Colonic mucosa (tissue), 4 donors: ENCODE results near the gene MNT. TPM values are rescaled to one million over a fixed set of nuclear protein-coding genes. Genes with fewer than 3 reads are reported as not detected.

ENCODE experiments used
- DNase-seq: peaks from one replicate; pipeline ENCODE4 v3.0.0-alpha.2; 2020
- H3K27ac ChIP-seq: fragments of 200-600 bp; one replicate; pipeline ENCODE4 v1.8.0; 2021
- H3K27me3 ChIP-seq: fragments of 200-600 bp; one replicate; pipeline ENCODE4 v1.8.0; 2021
- H3K36me3 ChIP-seq: fragments of 200-600 bp; one replicate; pipeline ENCODE4 v1.8.0; 2021
- H3K4me1 ChIP-seq: fragments of 200-600 bp; one replicate; pipeline ENCODE4 v1.8.0; 2021; ENCODE audit warnings: mild to moderate bottlenecking
- H3K4me3 ChIP-seq: fragments of 200-600 bp; one replicate; pipeline ENCODE4 v1.8.0; 2021
- H3K9ac ChIP-seq, 2 donors: one replicate each; pipeline ENCODE4 v1.7.0; 2013; ENCODE audit warnings: control low read depth in 2 of 2, low read depth in 2 of 2, low read length in 2 of 2
- H3K9me3 ChIP-seq: fragments of 200-600 bp; one replicate; pipeline ENCODE4 v1.8.0; 2021
- intact Hi-C: fragments of 100-400 bp; cut with DNase I; formaldehyde crosslinking; loops from one replicate; pipeline ENCODE4 v1.14.1; 2022
- total RNA-seq, 2 donors: library from RNA; stranded (reverse); fragmentation: NEBNext Ultra II Directional in 1 of 2; extraction: Animal tissue kit (Norgen Biotek cat#: 25700) in 1 of 2; gene quantifications; one replicate each; pipeline ENCODE4 v1.2.1, GENCODE V29; 2021
- TF ChIP-seq, protein P1 (sequence below): fragments of 200-600 bp; IDR thresholded peaks from one replicate; pipeline ENCODE4 v1.8.0; 2022; ENCODE audit warnings: antibody characterized with exemption, mild to moderate bottlenecking
- donor health status: healthy.
- donor health status: DM: no; HTN: no; CAD: no.
- donor health status: DM: no; HTN: no; CAD: no.

Gene MNT
- total RNA-seq, 2 donors from 2014 or later = 20.7 to 29.3 TPM

DNA sequence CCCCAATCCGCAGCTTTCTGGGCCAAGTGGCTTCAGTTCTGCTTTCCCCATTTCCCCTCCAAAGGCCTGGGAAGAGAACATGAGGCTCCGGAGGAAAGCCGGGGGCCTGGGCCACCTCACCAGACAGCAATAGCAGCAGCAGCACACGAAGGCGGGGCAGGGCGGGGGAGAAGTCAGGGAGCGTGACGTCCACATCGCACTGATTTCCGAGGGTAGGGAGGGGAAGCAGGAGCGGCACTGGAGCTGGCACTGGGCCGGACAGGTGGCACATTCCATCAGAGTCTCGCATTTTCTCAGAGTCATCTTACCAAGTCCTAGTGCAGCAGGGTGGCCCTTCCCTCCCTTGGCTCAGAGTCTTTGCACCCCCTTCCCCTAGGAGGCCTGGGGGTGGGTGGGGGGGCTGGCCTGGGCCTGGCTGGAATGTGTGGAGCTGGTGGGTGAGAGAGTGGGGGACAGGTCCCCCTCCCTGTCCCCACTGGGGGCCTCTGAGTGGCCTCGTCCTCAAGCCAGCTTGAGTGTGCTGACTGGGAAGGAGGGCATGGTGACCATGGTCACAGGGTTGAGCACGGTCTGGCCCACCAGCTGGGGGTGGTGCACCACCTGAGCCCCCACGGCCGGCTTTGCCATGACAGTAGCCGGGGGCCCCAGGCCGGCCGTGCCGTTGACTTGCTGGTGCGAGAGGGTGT lies 14.3 kb downstream of the MNT start:
- Histone ChIP-seq H3K36me3 (peaks cover 8% of the 10 kb centered on the region), H3K9ac (peak overlapping the region in 1 of 2 donors; percentile 56), H3K4me3 (no peak overlapping the region), H3K27me3 (no peaks in the 10 kb centered on the region), H3K9me3 (no peaks in the 10 kb centered on the region), H3K4me1 (peaks cover 5% of the 10 kb centered on the region), H3K27ac (no peak overlapping the region)
- peak; percentile 84 for DNase-seq
- TF ChIP-seq, protein P1, sequence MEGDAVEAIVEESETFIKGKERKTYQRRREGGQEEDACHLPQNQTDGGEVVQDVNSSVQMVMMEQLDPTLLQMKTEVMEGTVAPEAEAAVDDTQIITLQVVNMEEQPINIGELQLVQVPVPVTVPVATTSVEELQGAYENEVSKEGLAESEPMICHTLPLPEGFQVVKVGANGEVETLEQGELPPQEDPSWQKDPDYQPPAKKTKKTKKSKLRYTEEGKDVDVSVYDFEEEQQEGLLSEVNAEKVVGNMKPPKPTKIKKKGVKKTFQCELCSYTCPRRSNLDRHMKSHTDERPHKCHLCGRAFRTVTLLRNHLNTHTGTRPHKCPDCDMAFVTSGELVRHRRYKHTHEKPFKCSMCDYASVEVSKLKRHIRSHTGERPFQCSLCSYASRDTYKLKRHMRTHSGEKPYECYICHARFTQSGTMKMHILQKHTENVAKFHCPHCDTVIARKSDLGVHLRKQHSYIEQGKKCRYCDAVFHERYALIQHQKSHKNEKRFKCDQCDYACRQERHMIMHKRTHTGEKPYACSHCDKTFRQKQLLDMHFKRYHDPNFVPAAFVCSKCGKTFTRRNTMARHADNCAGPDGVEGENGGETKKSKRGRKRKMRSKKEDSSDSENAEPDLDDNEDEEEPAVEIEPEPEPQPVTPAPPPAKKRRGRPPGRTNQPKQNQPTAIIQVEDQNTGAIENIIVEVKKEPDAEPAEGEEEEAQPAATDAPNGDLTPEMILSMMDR = no peak
- intact Hi-C loops = no loop called here

DNA sequence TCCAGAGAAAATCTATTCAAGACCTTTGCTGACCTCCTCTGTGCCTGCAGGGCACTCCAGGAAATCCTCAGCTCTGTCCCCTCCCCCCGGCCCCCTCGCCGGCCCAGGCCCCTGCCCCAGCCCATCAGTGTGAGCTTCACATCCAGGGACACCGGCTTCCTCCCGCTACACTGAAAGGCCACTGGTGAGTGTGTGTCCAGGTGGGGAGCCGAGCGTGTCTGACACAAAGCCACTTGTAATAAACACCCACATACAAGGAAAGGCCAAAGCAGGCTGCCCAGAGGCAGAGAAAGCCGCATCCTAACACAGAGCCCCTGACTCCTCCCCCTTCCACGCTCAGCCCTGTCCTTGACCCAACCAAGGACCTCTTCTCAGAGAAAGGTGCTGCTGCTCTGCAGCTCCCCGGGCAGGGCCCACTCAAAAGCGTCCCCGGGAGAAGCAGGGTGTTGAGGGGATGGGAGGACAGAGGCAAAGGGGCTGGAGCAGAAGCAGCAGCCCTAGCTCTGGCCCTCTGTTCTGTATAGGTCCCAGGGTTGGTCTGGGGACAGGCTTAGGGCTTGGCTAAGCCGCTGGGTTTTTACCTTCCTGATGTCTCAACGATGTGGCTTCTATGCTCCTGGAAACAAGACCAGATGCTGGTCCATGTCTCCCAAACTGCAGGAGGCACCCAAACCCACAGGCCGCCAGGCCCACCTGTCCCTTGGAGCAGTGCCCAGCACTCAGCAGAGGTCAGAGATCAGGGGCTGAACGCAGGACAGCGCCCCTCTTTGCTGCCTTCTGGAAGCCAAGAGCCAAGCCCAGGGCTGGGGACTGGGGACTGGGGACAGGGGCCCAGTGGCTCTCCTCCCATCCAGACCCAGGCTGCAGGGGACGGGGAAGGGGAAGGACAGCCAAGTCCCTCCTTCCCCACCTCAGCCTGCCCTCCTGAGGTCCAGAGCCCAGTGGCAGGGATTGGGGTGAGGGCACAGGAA lies 15.3 kb downstream of the MNT start:
- no peak overlapping the region for H3K4me3 ChIP-seq
- H3K36me3 ChIP-seq = peaks cover 8% of the 10 kb centered on the region
- intact Hi-C loops = no loop called here
- TF ChIP-seq, protein P1 = no peak
- H3K4me1 ChIP-seq = no peaks in the 10 kb centered on the region
- no peak for DNase-seq
- no peaks in the 10 kb centered on the region for H3K9me3 ChIP-seq
- peak overlapping the region; percentile 8 to 56 for H3K9ac ChIP-seq
- no peak overlapping the region for H3K27ac ChIP-seq
- no peaks in the 10 kb centered on the region for H3K27me3 ChIP-seq

DNA sequence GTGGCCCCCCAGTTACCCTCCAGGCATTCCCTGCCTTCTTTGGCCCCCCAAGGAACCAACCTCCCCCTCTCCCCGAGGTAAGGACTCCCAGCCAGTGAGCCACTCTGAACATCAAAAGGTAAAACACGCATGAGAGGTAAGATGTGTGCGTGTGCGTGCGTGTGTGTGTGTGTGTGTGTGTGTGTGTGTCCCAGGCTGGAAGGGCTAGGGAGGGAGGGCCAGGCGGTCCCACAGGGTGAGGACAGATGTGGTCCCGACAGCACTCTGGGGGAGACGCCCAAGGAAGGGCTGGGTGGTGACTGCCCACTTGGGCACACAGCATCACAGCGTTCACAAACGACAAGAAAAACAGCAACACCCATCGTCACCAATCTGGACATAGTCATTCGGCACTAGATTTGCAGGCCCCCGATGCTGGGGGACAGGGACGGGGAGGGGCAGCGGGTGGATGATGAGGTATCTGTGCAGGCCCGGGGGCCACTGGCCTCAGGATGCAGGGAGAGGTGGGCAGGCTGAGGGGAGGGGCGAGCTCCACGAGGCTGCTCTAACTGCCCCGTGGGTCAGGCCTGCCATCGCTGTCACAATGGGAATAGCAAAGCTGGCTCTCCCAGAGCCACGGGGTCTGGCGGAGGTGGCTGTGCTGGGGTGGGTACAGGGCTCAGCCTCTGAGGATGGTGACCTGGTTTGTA lies 16.3 kb downstream of the MNT start:
- DNase-seq = no peak
- Histone ChIP-seq H3K4me3 (no peak overlapping the region), H3K9me3 (no peaks in the 10 kb centered on the region), H3K27ac (no peak overlapping the region), H3K36me3 (peaks cover 8% of the 10 kb centered on the region), H3K9ac (no peak overlapping the region), H3K27me3 (no peaks in the 10 kb centered on the region), H3K4me1 (no peaks in the 10 kb centered on the region)
- TF ChIP-seq, protein P1 = no peak
- intact Hi-C loops = no loop called here

DNA sequence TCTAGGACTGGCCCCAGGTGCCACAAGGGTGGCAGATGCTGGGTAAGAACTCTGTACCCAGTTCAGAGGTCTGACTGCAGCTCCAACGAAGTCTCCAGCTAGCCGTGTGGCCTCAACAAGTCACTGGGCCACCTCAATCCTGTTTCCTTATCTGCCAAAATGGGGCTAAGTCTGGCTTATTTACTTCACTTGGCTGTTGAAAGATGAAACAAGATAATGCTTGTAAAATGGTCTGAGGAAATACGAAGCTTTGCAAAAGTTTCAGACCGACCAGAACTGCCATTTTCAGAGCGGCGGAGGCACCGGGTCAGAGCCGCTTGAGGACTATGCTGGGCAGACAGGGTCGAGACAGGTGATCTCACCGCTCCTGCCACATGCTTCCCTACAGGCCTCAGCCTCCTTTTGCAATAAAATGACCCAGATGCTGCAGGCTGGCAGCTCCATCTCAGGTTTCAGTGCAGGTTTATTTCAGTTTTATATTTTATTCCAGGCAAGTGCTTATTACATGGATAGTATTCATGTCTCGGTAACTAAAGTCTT lies 17.2 kb downstream of the MNT start:
- intact Hi-C loops = loop anchor here (2.0 kb wide), 1 partner anchor 31 kb away; no protein-coding TSS in a partner anchor
- Histone ChIP-seq H3K4me3 (no peak overlapping the region), H3K36me3 (peaks cover 8% of the 10 kb centered on the region), H3K4me1 (no peaks in the 10 kb centered on the region), H3K9ac (peak overlapping the region in 1 of 2 donors; percentile 14), H3K27ac (no peak overlapping the region), H3K27me3 (no peaks in the 10 kb centered on the region), H3K9me3 (no peaks in the 10 kb centered on the region)
- DNase-seq = no peak
- TF ChIP-seq, protein P1 = no peak
